ENCODE results near the gene AP5Z1. TPM values are rescaled to one million over a fixed set of nuclear protein-coding genes. Genes with fewer than 3 reads are reported as not detected.

Gene AP5Z1
- total RNA-seq, 1 experiment from 2014 or later = 26.5 TPM

DNA sequence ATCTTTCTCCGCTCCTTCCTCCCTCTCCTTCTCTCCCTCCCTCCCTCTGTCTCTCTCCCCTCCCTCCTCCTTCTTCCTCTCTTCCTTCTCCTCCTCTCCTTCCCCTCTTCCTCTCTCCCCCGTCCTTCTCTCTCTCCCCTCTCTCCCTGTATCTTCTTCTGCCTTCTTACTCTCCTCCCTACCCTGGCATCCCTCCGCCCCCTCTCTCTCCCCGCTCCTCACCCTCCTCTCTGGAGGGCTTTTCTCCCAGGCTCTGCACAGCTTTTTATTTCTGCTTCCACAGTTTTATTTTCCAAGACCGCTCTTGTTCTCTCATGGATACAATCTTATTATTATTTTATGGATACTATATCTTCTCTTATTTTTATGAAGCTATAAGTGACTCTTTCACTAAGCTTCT lies 32.6 kb downstream of the AP5Z1 start:
- Mint-ChIP-seq H3K36me3 (ENCODE audit: insufficient read depth, unreplicated experiment) (no peaks in the 10 kb centered on the region), H3K4me1 (ENCODE audit: insufficient read depth, unreplicated experiment) (no peaks in the 10 kb centered on the region), H3K9me3 (ENCODE audit: unreplicated experiment) (peaks cover 7% of the 10 kb centered on the region), H3K4me3 (ENCODE audit: unreplicated experiment) (no peak overlapping the region), H3K27ac (ENCODE audit: low read depth, unreplicated experiment) (no peak overlapping the region), H3K27me3 (ENCODE audit: insufficient read depth, unreplicated experiment) (peaks cover 27% of the 10 kb centered on the region)
- DNase-seq (ENCODE audit: unreplicated experiment) = no peak
- TF ChIP-seq, protein P1, sequence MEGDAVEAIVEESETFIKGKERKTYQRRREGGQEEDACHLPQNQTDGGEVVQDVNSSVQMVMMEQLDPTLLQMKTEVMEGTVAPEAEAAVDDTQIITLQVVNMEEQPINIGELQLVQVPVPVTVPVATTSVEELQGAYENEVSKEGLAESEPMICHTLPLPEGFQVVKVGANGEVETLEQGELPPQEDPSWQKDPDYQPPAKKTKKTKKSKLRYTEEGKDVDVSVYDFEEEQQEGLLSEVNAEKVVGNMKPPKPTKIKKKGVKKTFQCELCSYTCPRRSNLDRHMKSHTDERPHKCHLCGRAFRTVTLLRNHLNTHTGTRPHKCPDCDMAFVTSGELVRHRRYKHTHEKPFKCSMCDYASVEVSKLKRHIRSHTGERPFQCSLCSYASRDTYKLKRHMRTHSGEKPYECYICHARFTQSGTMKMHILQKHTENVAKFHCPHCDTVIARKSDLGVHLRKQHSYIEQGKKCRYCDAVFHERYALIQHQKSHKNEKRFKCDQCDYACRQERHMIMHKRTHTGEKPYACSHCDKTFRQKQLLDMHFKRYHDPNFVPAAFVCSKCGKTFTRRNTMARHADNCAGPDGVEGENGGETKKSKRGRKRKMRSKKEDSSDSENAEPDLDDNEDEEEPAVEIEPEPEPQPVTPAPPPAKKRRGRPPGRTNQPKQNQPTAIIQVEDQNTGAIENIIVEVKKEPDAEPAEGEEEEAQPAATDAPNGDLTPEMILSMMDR (IDR thresholded peaks at IDR 0.05; ENCODE audit: unreplicated experiment) = no peak
- no TSS peak for BruUV-seq (replicated peaks)
- intact Hi-C loops (cut with micrococcal nuclease) = no loop called here
- ChIA-PET POLR2A (interaction anchor here (0.6 kb wide), 1 partner anchor 333 kb away, joined by 4 read pairs; no protein-coding TSS in a partner anchor), CTCF (no interaction called here)

DNA sequence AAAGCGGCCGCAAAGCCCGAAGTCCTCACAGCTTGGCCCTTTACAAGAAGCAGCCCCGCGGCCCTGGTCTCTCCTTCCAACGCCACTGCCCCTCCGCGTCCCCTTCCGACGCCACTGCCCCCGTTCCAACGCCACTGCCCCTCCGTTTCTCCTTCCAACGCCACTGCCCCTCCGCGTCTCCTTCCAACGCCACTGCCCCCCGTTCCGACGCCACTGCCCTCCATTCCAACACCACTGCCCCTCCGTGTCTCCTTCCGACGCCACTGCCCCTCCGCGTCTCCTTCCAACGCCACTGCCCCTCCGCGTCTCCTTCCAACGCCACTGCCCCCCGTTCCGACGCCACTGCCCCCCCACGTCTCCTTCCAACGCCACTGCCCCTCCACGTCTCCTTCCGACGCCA lies 33.1 kb downstream of the AP5Z1 start:
- H3K27ac Mint-ChIP-seq (ENCODE audit: low read depth, unreplicated experiment) = no peak overlapping the region
- no peak for DNase-seq (ENCODE audit: unreplicated experiment)
- no peaks in the 10 kb centered on the region for H3K36me3 Mint-ChIP-seq (ENCODE audit: insufficient read depth, unreplicated experiment)
- TF ChIP-seq, protein P1 (IDR thresholded peaks at IDR 0.05; ENCODE audit: unreplicated experiment) = no peak
- ChIA-PET POLR2A (interaction anchor here (0.6 kb wide), 1 partner anchor 332 kb away, joined by 4 read pairs; no protein-coding TSS in a partner anchor), CTCF (no interaction called here)
- H3K9me3 Mint-ChIP-seq (ENCODE audit: unreplicated experiment) = peaks cover 10% of the 10 kb centered on the region
- peaks cover 27% of the 10 kb centered on the region for H3K27me3 Mint-ChIP-seq (ENCODE audit: insufficient read depth, unreplicated experiment)
- intact Hi-C loops (cut with micrococcal nuclease) = no loop called here
- BruUV-seq (replicated peaks) = no TSS peak
- no peaks in the 10 kb centered on the region for H3K4me1 Mint-ChIP-seq (ENCODE audit: insufficient read depth, unreplicated experiment)
- no peak overlapping the region for H3K4me3 Mint-ChIP-seq (ENCODE audit: unreplicated experiment)

DNA sequence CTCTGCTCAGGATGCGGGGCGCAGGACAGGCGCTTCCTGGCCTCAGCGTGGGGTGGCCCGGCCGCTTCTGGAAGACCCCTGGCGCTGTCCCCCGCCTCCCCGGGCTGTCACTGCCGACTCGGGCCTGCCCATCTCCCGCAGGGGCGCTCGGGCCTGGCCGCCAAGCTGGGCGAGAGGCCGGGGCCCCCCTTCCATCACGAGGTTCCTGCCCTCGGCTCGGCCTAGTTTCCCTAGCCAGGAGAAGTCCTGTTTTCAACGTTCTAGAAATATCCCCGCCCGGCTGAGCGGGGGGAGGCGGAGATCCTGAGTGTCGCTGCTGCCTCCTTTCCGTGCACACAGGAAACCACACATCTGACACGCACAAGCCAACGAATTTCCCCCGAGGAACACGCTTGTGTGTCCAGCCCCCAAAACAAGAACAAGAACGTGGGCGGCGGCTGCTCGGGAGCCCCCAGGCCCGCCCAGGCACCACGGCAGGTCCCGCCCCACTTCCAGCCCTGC lies 33.7 kb downstream of the AP5Z1 start:
- H3K4me1 Mint-ChIP-seq (ENCODE audit: insufficient read depth, unreplicated experiment) = no peaks in the 10 kb centered on the region
- ChIA-PET POLR2A (no interaction called here), CTCF (no interaction called here)
- H3K27me3 Mint-ChIP-seq (ENCODE audit: insufficient read depth, unreplicated experiment) = peaks cover 27% of the 10 kb centered on the region
- H3K27ac Mint-ChIP-seq (ENCODE audit: low read depth, unreplicated experiment) = no peak overlapping the region
- H3K36me3 Mint-ChIP-seq (ENCODE audit: insufficient read depth, unreplicated experiment) = no peaks in the 10 kb centered on the region
- no peak overlapping the region for H3K4me3 Mint-ChIP-seq (ENCODE audit: unreplicated experiment)
- TF ChIP-seq, protein P1 (IDR thresholded peaks at IDR 0.05; ENCODE audit: unreplicated experiment) = no peak
- intact Hi-C loops (cut with micrococcal nuclease) = no loop called here
- no peak for DNase-seq (ENCODE audit: unreplicated experiment)
- BruUV-seq (replicated peaks) = no TSS peak
- peaks cover 10% of the 10 kb centered on the region for H3K9me3 Mint-ChIP-seq (ENCODE audit: unreplicated experiment)

DNA sequence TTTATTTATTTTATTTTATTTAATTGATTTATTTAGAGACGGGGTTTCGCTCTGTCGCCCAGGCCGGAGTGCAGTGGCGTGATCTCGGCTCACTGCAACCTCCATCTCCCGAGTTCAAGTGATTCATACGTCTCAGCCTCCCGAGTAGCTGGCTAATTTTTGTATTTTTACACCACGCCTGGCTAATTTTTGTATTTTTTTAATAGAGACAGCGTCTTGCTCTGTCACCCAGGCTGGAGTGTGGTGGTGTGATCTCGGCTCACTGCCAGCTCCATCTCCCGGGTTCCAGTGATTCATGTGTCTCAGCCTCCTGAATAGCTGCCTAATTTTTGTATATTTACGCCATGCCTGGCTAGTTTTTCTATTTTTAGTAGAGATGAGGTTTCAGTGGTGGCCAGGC lies 34.2 kb downstream of the AP5Z1 start:
- TF ChIP-seq, protein P1 (IDR thresholded peaks at IDR 0.05; ENCODE audit: unreplicated experiment) = no peak
- no peak for DNase-seq (ENCODE audit: unreplicated experiment)
- POLR2A ChIA-PET = no interaction called here
- H3K27me3 Mint-ChIP-seq (ENCODE audit: insufficient read depth, unreplicated experiment) = peaks cover 27% of the 10 kb centered on the region
- intact Hi-C loops (cut with micrococcal nuclease) = no loop called here
- no peak overlapping the region for H3K4me3 Mint-ChIP-seq (ENCODE audit: unreplicated experiment)
- no peaks in the 10 kb centered on the region for H3K4me1 Mint-ChIP-seq (ENCODE audit: insufficient read depth, unreplicated experiment)
- H3K27ac Mint-ChIP-seq (ENCODE audit: low read depth, unreplicated experiment) = no peak overlapping the region
- CTCF ChIA-PET = no interaction called here
- BruUV-seq (replicated peaks) = no TSS peak
- H3K9me3 Mint-ChIP-seq (ENCODE audit: unreplicated experiment) = peaks cover 10% of the 10 kb centered on the region
- no peaks in the 10 kb centered on the region for H3K36me3 Mint-ChIP-seq (ENCODE audit: insufficient read depth, unreplicated experiment)

Data from MCF 10A (cell line).